Naive B cell (primary cell): Measurements from ENCODE around the gene TSTD2. TPM values are rescaled to one million over a fixed set of nuclear protein-coding genes. Genes with fewer than 3 reads are reported as not detected.
"Not testable (repeated sequence)": the region's sequence is repeated elsewhere in the genome, so short reads cannot be mapped to it uniquely, and the experiment has no call there.

Experiments used
- ATAC-seq, 2 donors: fragments of 150-1000 bp; cut with Tn5 transposase; 2 replicates each; pipeline ENCODE4 v1.10.0; 2021; ENCODE audit warnings: low read depth in 2 of 2, mild to moderate bottlenecking in 2 of 2, moderate library complexity in 2 of 2
- DNase-seq: peaks from one replicate; pipeline ENCODE4 v3.0.0; 2022
- H3K27ac Mint-ChIP-seq, 6 donors: one replicate each; pipeline ENCODE4 v1.8.0; 2020 to 2022; ENCODE audit warnings: mild to moderate bottlenecking in 6 of 6, mixed read lengths in 6 of 6, moderate library complexity in 5 of 6, inconsistent platforms in 2 of 6
- H3K27me3 Mint-ChIP-seq, 3 donors: one replicate each; pipeline ENCODE4 v1.8.0; 2021 to 2022; ENCODE audit warnings: mixed read lengths in 3 of 3, mild to moderate bottlenecking in 1 of 3
- H3K36me3 Mint-ChIP-seq, 2 donors: one replicate each; pipeline ENCODE4 v1.8.0; 2020 to 2022; ENCODE audit warnings: mixed read lengths in 2 of 2, inconsistent platforms in 1 of 2, mild to moderate bottlenecking in 1 of 2
- H3K4me1 Mint-ChIP-seq, 3 donors: one replicate each; pipeline ENCODE4 v1.8.0; 2020 to 2022; ENCODE audit warnings: mixed read lengths in 3 of 3, inconsistent platforms in 1 of 3, mild to moderate bottlenecking in 1 of 3, moderate library complexity in 1 of 3
- H3K4me3 Mint-ChIP-seq, 8 donors: one replicate each; pipeline ENCODE4 v1.8.0; 2020 to 2022; ENCODE audit warnings: mild to moderate bottlenecking in 8 of 8, mixed read lengths in 8 of 8, moderate library complexity in 8 of 8, inconsistent platforms in 2 of 8
- H3K9me3 Mint-ChIP-seq, 7 donors: one replicate each; pipeline ENCODE4 v1.8.0; 2020 to 2022; ENCODE audit warnings: mixed read lengths in 7 of 7, mild to moderate bottlenecking in 5 of 7, inconsistent platforms in 2 of 7, moderate library complexity in 1 of 7
- polyA plus RNA-seq, 6 donors: library from polyadenylated mRNA; unstranded; fragments of 300-500 nt; fragmentation: Illumina TruSeq; gene quantifications; one replicate each; pipeline ENCODE4 v1.2.3, GENCODE V29; 2021; ENCODE audit warnings: low read depth in 6 of 6

Gene TSTD2
- polyA plus RNA-seq, 6 donors from 2014 or later: 4.7 to 10.3 (median 7.2) TPM

DNA sequence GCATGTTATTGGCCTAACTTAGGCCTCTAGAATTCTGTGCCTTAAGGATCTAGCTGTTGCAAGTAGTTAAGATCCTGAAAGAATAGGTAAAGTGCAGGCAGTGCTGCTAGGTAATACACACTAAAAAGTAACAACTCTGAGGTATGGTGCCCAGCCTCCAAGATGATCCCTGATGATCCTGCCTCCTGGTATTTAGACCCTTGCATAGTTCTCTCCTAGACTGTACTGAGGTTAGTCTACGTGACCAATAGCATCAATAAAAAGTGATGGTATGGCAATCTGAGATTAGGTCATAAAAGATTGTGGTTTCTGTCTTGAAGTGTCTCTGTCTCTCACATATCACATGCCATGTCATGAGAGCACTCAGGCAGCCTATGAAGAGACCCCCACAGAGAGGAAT, 9.2 kb downstream of the TSTD2 start:
- Mint-ChIP-seq H3K4me3 (no peak overlapping the region), H3K36me3 (peaks cover 0 to 13% of the 10 kb centered on the region in 2 donors), H3K27ac (peak overlapping the region in 2 of 6 donors; percentile 67 to 80), H3K4me1 (no peaks in the 10 kb centered on the region), H3K27me3 (no peaks in the 10 kb centered on the region), H3K9me3 (no peaks in the 10 kb centered on the region)
- DNase-seq: no peak
- ATAC-seq: no peak

DNA sequence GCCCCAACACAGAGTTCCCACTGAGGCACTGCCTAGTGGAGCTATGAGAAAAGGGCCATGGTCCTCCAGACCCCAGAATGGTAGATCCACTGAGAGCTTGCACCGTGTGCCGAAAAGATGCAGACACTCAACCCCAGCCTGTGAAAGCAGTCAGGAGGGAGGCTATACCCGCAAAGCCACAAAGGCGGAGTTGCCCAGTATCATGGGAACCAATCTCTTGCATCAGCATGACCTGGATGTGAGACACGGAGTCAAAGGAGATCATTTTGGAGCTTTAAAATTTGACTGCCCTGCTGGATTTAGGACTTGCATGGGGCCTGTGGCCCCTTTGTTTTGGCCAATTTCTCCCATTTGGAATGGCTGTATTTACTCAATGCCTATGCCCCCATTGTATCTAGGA, 10.7 kb downstream of the TSTD2 start:
- peaks cover 0 to 12% (median 8%) of the 10 kb centered on the region in 3 donors for H3K4me1 Mint-ChIP-seq
- H3K36me3 Mint-ChIP-seq: peaks cover 0 to 13% of the 10 kb centered on the region in 2 donors
- not testable (repeated sequence) for H3K27me3 Mint-ChIP-seq, H3K4me3 Mint-ChIP-seq, ATAC-seq, H3K9me3 Mint-ChIP-seq, DNase-seq, H3K27ac Mint-ChIP-seq

DNA sequence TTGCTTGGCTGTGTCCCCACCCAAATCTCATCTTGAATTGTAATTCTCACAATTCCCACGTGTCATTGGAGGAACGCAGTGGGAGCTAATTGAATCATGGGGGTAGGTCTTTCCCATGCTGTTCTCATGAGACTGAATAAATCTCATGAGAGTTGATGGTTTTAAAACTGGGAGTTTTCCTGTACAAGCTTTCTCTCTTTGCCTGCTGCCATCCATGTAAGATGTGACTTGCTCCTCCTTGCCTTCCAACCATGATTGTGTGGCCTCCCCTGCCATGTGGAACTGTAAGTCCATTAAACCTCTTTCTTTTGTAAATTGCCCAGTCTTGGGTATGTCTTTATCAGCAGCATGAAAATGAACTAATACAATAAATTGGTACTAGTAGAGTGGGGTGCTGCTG, 13.1 kb downstream of the TSTD2 start:
- Mint-ChIP-seq H3K27ac (peak overlapping the region in 1 of 6 donors; percentile 89), H3K4me1 (peaks cover 0 to 18% (median 12%) of the 10 kb centered on the region in 3 donors), H3K36me3 (peaks cover 0 to 13% of the 10 kb centered on the region in 2 donors)
- not testable (repeated sequence) for H3K27me3 Mint-ChIP-seq, ATAC-seq, H3K4me3 Mint-ChIP-seq, DNase-seq, H3K9me3 Mint-ChIP-seq

DNA sequence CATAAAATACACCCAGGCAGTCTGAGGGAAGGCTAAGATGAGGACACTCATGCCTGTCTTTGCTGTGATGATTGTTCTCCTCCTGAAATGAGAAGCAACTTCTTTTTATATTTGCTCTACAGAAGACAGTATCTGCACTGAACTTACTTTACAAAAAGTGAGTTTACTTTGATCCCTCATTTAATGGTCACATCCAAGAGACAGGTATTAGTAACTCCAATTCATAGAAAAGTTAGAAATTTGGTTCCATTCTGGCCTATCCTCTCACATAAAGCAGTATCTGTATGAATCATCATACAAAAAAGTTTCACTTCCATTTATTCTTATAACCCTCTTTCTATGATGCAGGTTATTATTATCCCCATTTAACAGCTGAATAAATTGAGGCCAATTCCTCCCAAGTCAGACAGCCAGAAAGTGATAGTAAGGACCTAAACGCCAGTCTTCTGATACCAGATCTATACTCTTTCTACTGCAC, 15.2 kb downstream of the TSTD2 start:
- ATAC-seq (no peak), DNase-seq (no peak)
- Mint-ChIP-seq H3K4me3 (no peak overlapping the region), H3K4me1 (peaks cover 0 to 18% (median 12%) of the 10 kb centered on the region in 3 donors), H3K9me3 (no peaks in the 10 kb centered on the region), H3K36me3 (peaks cover 0 to 13% of the 10 kb centered on the region in 2 donors), H3K27ac (peak overlapping the region in 1 of 6 donors; percentile 27), H3K27me3 (no peaks in the 10 kb centered on the region)

DNA sequence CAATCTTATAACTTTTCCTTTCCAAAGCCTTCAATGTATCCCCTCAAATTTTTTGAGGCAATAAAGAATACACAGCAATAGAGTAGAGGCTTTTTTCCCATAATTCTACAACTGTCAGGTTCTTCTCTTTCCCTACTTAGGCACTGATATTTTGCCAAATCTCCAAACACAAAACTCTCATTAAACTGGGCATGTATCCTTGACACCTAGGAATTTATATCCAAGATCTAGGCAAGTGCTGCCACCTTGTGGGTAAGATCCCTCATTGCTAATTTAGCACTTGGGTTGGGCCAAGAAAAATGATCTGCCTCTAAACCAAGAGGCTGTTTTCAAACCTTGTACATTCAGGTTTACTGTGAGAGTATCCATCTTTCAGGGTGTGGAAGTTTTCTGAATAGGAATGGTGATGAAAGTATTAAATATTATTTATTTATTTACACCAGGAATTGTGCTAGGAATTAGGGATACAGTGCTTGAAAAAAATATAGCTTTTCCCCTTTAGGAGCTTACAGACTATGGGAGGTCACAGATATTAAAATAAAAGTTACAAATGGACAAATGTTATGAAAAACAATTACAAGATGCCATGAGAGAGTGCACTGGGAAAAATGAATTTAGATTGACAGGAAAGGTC, 17.6 kb downstream of the TSTD2 start:
- Mint-ChIP-seq H3K27ac (peak overlapping the region in 1 of 6 donors; percentile 44), H3K27me3 (no peaks in the 10 kb centered on the region), H3K9me3 (no peaks in the 10 kb centered on the region), H3K4me3 (no peak overlapping the region), H3K4me1 (peaks cover 0 to 18% (median 12%) of the 10 kb centered on the region in 3 donors), H3K36me3 (peaks cover 8 to 11% of the 10 kb centered on the region in 2 donors)
- DNase-seq (peak; percentile 42), ATAC-seq (peak in 1 of 2 donors; percentile 54)

DNA sequence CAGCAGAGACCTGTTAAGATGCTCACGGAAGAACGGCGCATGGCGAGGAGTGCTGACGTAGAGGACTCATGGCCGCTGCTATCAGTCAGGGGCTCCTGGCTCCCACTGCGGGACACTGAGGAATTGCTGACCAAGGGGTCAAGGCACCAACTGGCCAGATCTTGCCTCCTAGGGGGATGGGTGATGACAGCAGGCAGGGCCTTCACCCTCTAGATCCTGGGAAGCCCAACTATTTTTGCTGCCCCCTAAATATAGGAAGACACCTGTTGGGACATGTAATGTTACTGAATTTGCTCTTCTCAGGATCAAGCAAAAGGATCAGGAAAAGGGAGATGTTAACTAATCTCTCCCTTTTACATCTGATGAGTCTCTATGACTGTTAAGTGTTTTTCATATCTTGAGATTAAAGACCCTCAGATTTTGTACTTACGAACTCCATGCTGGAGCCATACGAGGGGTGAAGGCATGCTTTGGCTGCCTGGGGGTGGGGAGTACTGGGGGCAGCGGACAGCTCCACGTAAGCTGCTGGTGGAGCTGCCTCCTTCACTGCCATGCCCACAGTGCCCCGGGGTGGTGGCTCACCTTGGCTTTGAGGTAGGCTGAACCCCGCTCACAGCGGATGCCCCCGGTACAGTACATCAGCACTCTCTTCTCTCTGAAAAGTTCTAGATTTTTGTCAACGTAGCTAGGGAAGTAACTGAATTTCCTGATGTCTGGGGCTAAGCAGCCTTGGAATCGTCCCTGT, 28.1 kb downstream of the TSTD2 start:
- no peaks in the 10 kb centered on the region for H3K9me3 Mint-ChIP-seq
- no peaks in the 10 kb centered on the region for H3K27me3 Mint-ChIP-seq
- H3K27ac Mint-ChIP-seq: peak overlapping the region in 1 of 6 donors; percentile 38
- H3K36me3 Mint-ChIP-seq: peaks cover 29 to 35% of the 10 kb centered on the region in 2 donors
- no peak for ATAC-seq
- H3K4me1 Mint-ChIP-seq: no peaks in the 10 kb centered on the region
- no peak overlapping the region for H3K4me3 Mint-ChIP-seq
- DNase-seq: no peak

DNA sequence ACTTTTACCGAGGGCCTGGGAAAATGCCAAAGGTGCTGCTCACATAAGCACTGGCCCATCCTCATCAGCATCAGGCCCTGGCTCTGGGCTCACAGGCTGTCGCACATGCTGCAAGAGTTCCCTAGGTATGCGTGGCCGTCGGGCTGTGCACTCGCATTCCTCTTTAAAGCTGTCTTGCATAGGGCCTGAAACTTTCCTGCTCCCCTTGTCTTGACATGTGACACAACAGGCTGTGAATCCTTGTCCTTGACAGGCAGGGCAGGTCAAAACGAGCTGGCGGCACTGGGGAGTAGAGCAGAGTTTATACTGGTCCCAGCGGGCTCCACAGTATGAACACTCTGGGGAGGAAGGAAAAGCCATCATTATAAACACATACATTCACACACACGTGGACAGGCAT, 30.7 kb downstream of the TSTD2 start:
- Mint-ChIP-seq H3K9me3 (peaks cover 0 to 2% (median 0%) of the 10 kb centered on the region in 7 donors), H3K36me3 (peaks cover 26 to 35% of the 10 kb centered on the region in 2 donors), H3K27me3 (no peaks in the 10 kb centered on the region), H3K4me3 (no peak overlapping the region), H3K4me1 (peaks cover 7 to 8% (median 7%) of the 10 kb centered on the region in 3 donors), H3K27ac (no peak overlapping the region)
- DNase-seq (no peak), ATAC-seq (no peak)

DNA sequence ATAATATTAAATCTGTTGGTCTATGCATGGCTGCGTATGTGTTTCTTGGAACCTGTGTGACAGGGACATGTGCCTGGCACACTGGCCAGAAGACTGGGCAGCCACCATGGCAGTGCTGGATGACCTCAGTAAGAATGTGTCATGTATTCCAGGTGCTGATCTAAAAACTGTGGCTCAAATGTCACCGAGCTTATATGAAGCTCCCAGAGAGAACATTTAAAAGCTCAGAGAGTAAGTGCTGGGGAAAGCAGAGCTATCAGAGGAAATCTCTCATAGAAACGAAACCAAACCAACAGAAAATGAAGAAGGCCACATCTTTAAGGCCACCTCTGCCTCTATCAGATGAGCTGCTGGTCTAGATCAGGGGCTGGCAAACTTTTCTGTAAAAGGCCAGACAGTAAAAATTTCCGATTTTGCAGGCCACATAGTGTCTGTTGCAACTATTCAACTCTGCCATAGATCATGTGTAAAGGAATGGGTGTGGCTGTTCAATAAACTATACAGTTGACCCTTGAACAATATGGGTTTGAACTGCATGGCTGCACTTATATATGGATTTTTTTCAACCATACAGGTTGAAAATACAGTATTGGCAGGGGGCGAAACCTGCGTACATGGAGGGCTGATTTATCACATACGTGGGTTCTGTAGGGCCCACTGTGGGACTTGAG, 31.8 kb downstream of the TSTD2 start:
- Mint-ChIP-seq H3K9me3 (peaks cover 0 to 2% (median 0%) of the 10 kb centered on the region in 7 donors), H3K4me1 (peaks cover 7 to 8% (median 7%) of the 10 kb centered on the region in 3 donors), H3K27me3 (no peaks in the 10 kb centered on the region), H3K27ac (peak overlapping the region in 1 of 6 donors; percentile 2), H3K4me3 (no peak overlapping the region), H3K36me3 (peaks cover 24 to 26% of the 10 kb centered on the region in 2 donors)
- DNase-seq (no peak), ATAC-seq (no peak)

DNA sequence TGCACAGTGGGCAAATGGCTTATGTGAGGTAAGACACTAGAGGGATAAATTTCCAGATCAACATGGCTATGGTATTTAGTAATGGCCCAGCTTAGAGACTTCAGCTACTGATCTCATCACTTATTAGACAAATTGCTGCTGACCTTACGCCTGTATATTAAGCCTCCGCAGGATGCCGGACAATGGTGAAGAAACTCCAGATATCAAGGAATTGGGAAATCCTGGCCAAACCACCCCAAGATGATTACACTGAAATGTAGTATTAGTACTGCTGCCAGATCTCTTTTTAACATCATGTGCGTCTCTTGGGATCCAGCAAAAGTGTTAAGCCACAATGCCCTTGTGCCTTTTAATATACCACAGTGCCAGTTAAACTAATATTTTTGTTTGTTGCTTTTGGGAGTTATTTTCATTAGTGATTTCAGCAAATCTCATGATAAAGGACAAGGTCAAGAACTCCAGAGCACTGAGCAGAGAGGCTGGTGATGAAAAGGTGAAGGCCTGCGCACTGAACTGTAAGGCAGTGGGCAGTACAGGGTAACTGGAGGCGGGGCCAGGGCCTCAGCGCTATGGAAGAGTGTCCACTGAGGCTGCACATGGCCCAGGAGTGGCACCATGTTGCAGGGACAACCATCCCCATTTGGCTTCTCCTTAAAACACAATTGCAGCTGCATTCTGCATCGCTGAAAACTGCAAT, 32.5 kb downstream of the TSTD2 start:
- no peak for DNase-seq
- Mint-ChIP-seq H3K27me3 (no peaks in the 10 kb centered on the region), H3K36me3 (peaks cover 23 to 26% of the 10 kb centered on the region in 2 donors), H3K9me3 (peaks cover 0 to 2% (median 0%) of the 10 kb centered on the region in 7 donors), H3K4me1 (peaks cover 7 to 11% (median 8%) of the 10 kb centered on the region in 3 donors), H3K27ac (no peak overlapping the region), H3K4me3 (no peak overlapping the region)
- ATAC-seq: no peak

DNA sequence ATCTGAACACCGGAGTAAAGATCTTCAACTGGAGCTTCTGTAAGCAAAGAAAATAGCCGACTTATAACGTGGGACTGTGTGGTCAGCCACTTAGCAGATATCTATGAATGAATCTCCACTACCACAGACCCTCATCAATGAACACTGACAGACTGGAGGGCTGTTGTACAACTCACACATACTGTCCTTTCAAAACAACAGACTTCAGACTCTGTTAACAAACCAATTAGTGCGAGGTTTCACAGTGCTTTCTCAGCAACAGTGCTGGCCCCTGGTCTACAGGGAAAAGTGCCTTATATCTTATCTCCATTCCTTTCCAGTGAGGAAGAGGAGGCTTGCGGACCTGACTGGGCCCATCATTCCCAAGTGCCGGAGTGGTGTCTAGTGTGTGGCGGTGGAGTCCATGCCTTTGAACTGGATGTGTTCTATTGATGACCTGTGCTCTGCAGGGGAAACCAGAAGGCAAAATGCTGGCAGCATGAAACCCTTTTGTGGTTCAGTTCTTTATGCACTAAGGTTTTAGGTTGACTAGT, 33.8 kb downstream of the TSTD2 start:
- Mint-ChIP-seq H3K4me1 (peaks cover 7 to 11% (median 8%) of the 10 kb centered on the region in 3 donors), H3K27ac (no peak overlapping the region), H3K9me3 (peaks cover 0 to 2% (median 0%) of the 10 kb centered on the region in 7 donors), H3K36me3 (peaks cover 23 to 26% of the 10 kb centered on the region in 2 donors), H3K27me3 (no peaks in the 10 kb centered on the region), H3K4me3 (no peak overlapping the region)
- no peak for ATAC-seq
- DNase-seq: no peak

DNA sequence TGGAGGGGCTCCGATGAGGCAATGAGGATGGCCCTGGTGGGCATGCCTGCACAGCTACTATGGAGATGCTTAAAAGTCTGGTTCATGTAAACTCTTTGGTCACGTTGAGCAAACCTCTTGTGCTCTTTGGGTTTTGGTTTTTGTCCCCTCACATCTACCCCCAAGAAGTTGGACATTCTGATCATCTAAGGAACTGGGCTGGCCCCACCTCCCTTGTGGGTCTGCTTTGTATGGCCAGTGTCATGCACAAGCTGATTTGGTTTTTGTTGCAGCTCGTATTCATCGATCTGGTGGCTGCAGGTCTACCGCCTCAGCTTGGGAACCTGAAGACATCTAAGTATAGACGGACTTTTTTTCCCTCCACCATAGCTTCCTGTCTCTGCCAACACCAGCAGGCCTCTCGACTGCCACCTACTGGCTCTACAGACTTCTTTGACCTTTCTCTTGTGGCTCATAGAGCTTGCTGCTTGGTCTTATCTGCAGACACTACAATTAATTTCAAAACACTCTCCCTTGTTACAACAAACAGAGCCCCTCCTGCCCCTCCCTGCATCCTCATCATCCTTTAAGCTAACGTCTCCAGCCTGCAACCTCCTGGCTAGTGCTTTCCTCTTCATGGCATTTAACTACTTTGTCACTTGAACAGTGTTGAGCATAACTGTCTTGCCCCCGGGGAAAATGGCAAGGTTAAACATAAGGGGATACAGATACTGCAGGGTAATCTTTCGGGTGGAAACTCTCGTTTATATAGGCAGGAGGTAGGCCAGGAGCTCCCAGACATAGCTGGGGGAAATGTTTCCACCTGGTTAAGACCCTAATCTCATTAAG, 34.5 kb downstream of the TSTD2 start:
- Mint-ChIP-seq H3K4me1 (peaks cover 9 to 15% (median 11%) of the 10 kb centered on the region in 3 donors), H3K27ac (peak overlapping the region in 2 of 6 donors; percentile 8 to 55), H3K9me3 (peaks cover 0 to 2% (median 0%) of the 10 kb centered on the region in 7 donors), H3K27me3 (no peaks in the 10 kb centered on the region), H3K36me3 (peaks cover 23 to 26% of the 10 kb centered on the region in 2 donors), H3K4me3 (peak overlapping the region in 7 of 8 donors; percentile 32 to 62 (median 51))
- ATAC-seq (peak; percentile 89 to 90), DNase-seq (peak; percentile 60)

DNA sequence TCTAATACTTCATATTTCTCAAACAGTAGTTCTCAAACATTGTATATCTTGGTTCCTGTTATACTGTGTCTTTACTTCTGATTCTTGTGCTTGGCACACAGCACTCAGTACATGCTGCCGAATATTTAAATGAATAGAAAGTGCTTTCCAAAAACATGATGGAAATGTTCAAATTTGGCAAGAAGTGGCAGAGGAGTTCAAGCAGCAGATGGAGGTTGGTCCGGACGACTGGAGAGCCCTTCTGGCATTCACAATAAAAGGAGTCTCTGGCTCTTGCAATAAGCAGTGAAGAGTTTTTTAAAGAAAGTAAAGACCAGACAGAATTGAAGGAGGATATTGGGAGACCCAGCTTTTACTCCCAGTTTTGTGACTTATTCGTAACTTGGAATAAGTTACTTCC, 36.3 kb downstream of the TSTD2 start:
- ATAC-seq (no peak), DNase-seq (no peak)
- peaks cover 8 to 16% of the 10 kb centered on the region in 2 donors for H3K36me3 Mint-ChIP-seq
- peaks cover 0 to 2% (median 0%) of the 10 kb centered on the region in 7 donors for H3K9me3 Mint-ChIP-seq
- no peak overlapping the region for H3K27ac Mint-ChIP-seq
- H3K4me3 Mint-ChIP-seq: no peak overlapping the region
- H3K27me3 Mint-ChIP-seq: no peaks in the 10 kb centered on the region
- H3K4me1 Mint-ChIP-seq: peaks cover 12 to 16% (median 14%) of the 10 kb centered on the region in 3 donors
